ENCODE measurements around the gene GFOD1. TPM values are rescaled to one million over a fixed set of nuclear protein-coding genes. Genes with fewer than 3 reads are reported as not detected.

GFOD1 gene
- total RNA-seq = 51.6 TPM
- long read RNA-seq, full-length matches to known transcripts = 199 of 224 reads
- long read RNA-seq, partial matches to known transcripts = 0 of 224 reads
- long read RNA-seq, other reads (novel, unspliced or antisense) = 25 of 224 reads

- no peaks in the 10 kb centered on the region for H3K9me3 ChIP-seq (replicated peaks)
- no peaks in the 10 kb centered on the region for H3K27me3 ChIP-seq (ENCODE audit: low read depth)
- H3K27ac ChIP-seq (replicated peaks) = peak within 1 kb of the TSS; percentile 98
- peaks cover 61% of the 10 kb centered on the region for H3K4me1 ChIP-seq
- H3K36me3 ChIP-seq = no peaks in the 10 kb centered on the region
- peak; percentile 37 for TF ChIP-seq CTCF (IDR thresholded peaks at IDR 0.05; ENCODE audit: borderline replicate concordance)
- DNase-seq = peak; percentile 92
- intact Hi-C loops (cut with micrococcal nuclease) = loop anchor here (5.0 to 10.0 kb wide), 2 partner anchors 50 to 63 kb away; no protein-coding TSS in a partner anchor
- peak within 1 kb of the TSS; percentile 93 for H3K4me3 ChIP-seq
Observed at GRCh38 chr6:13487122-13488014, at the start of gene GFOD1. TSS of gene GFOD1 (minus strand) at chr6:13487600. CDS start at chr6:13486890, 710 bp downstream.

- Histone ChIP-seq H3K27ac (replicated peaks) (peak overlapping the region; percentile 61), H3K9me3 (replicated peaks) (no peaks in the 10 kb centered on the region), H3K4me3 (no peak overlapping the region), H3K4me1 (peaks cover 24% of the 10 kb centered on the region), H3K27me3 (ENCODE audit: low read depth) (no peaks in the 10 kb centered on the region), H3K36me3 (no peaks in the 10 kb centered on the region)
- no peak for DNase-seq
- intact Hi-C loops (cut with micrococcal nuclease) = loop anchor here (5.0 kb wide), 2 partner anchors 50 to 200 kb away; partner anchors contain the start of gene GFOD1
- TF ChIP-seq CTCF (IDR thresholded peaks at IDR 0.05; ENCODE audit: borderline replicate concordance) = no peak
Observed at GRCh38 chr6:13536796-13537526, 49.6 kb upstream of the GFOD1 start.

- Histone ChIP-seq H3K4me3 (no peak overlapping the region), H3K9me3 (replicated peaks) (no peaks in the 10 kb centered on the region), H3K4me1 (peaks cover 24% of the 10 kb centered on the region), H3K36me3 (no peaks in the 10 kb centered on the region), H3K27ac (replicated peaks) (no peak overlapping the region), H3K27me3 (ENCODE audit: low read depth) (no peaks in the 10 kb centered on the region)
- intact Hi-C loops (cut with micrococcal nuclease) = loop anchor here (5.0 kb wide), 2 partner anchors 48 to 198 kb away; partner anchors contain the start of gene GFOD1
- DNase-seq = no peak
- TF ChIP-seq CTCF (IDR thresholded peaks at IDR 0.05; ENCODE audit: borderline replicate concordance) = no peak
Observed at GRCh38 chr6:13535306-13535705, 47.9 kb upstream of the GFOD1 start.

- no peak overlapping the region for H3K4me3 ChIP-seq
- no peaks in the 10 kb centered on the region for H3K9me3 ChIP-seq (replicated peaks)
- intact Hi-C loops (cut with micrococcal nuclease) = no loop called here
- peaks cover 24% of the 10 kb centered on the region for H3K4me1 ChIP-seq
- DNase-seq = no peak
- TF ChIP-seq CTCF (IDR thresholded peaks at IDR 0.05; ENCODE audit: borderline replicate concordance) = no peak
- H3K36me3 ChIP-seq = no peaks in the 10 kb centered on the region
- H3K27me3 ChIP-seq (ENCODE audit: low read depth) = no peaks in the 10 kb centered on the region
- no peak overlapping the region for H3K27ac ChIP-seq (replicated peaks)
Observed at GRCh38 chr6:13534536-13534935, 47.1 kb upstream of the GFOD1 start.

GRCh38 chr6:13531956-13532355 lies 44.6 kb upstream of the GFOD1 start:
- Histone ChIP-seq H3K27ac (replicated peaks) (no peak overlapping the region), H3K4me1 (peaks cover 38% of the 10 kb centered on the region), H3K4me3 (no peak overlapping the region), H3K36me3 (no peaks in the 10 kb centered on the region), H3K27me3 (ENCODE audit: low read depth) (no peaks in the 10 kb centered on the region), H3K9me3 (replicated peaks) (no peaks in the 10 kb centered on the region)
- intact Hi-C loops (cut with micrococcal nuclease) = no loop called here
- no peak for TF ChIP-seq CTCF (IDR thresholded peaks at IDR 0.05; ENCODE audit: borderline replicate concordance)
- no peak for DNase-seq
